SW480 (cell line): ENCODE data around the gene DEFB126.
"Not testable (repeated sequence)": the region's sequence is repeated elsewhere in the genome, so short reads cannot be mapped to it uniquely, and the experiment has no call there.

Source experiments
- DNase-seq: peaks from one replicate; pipeline ENCODE4 v3.0.0-alpha.2; 2016; ENCODE audit warnings: low spot score

The DEFB126 gene, protein sequence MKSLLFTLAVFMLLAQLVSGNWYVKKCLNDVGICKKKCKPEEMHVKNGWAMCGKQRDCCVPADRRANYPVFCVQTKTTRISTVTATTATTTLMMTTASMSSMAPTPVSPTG

DNA sequence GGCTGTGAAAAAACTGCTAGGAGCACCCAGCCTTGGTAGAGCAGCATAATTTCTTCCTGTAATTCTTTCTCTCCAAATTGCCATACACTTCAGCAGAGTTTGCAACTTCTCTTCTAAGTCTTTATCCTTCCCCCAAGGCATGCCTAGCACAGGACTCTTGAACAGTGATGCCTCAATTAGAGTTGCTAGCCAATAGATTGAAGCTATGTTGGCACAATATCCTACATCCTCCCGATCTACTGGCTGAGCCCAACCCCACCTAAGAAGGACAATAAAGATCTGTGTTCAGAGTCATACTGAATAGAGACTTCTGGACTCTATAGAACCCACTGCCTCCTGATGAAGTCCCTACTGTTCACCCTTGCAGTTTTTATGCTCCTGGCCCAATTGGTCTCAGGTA, at the start of gene DEFB126:
Gene DEFB126 (plus strand): TSS at position 301 of the 400 bp plus-strand sequence. CDS start 39 bp downstream, at position 340.
- DNase-seq = no peak

DNA sequence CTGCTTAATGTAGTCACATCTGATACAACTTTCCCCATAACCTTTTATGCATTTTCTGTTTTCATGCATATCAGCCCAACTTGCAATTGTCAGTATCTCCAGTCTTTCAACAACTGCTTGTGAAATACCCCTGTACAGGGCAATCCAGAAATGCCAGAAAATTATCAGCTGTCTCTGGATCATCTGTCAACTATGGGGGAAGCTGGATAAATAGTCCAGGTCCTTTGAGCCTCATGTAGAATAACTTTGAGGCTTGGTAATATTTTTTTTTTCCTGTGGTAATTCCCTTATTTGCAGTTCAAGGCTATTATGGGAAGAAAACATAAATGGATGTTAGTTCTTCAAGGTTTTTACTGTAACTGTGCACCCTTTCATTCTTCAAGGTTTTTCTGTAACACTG, 48.7 kb upstream of the DEFB126 start:
- DNase-seq = no peak

DNA sequence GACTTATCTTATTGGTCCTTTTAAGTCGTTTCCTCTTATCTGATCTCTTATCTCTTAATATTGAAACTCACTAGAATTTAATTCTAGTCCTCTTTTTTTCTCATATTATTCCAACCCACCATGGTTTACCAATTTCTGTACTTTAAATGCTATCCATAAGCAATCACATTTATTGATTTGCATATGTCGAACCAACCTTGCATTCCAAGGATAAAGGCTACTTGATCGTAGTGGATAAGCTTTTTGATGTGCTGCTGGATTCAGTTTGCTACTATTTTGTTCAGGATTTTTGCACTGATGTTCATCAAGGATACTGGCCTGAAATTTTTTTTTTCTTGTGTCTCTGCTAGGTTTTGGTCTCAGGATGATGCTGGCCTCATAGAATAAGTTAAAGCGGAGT, 47.2 kb upstream of the DEFB126 start:
- no peak for DNase-seq

DNA sequence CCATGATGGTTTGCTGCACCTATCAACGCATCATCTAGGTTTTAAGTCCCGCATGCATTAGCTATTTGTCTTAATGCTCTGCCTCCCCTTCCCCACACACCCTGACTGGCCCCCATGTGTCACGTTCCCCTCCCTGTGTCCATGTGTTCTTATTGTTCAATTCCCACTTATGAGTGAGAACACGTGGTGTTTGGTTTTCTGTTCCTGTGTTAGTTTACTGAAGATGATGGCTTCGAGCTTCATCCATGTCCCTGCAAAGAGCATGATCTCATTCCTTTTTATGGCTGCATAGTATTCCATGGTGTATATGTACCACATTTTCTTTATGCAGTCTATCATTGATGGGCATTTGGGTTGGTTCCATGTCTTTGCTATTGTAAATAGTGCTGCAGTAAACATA, 44.7 kb upstream of the DEFB126 start:
- not testable (repeated sequence) for DNase-seq

DNA sequence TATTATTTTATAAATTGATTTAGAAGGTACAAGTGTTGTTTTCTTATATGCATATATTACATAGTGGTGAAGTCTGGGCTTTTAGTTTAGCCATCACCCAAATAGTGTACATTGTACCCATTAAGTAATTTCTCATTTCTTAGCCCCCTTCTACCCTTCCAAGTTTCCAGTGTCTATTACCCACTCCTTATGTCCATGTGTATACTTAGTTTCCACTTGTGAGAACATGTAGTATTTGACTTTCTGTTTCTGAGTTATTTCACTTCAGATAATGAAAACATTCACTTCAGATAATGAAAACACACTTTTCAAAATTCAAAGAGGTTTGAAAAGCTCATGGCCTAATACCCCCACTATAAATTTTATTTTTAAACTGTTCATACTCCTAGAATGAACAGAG, 40.4 kb upstream of the DEFB126 start:
- no peak for DNase-seq

DNA sequence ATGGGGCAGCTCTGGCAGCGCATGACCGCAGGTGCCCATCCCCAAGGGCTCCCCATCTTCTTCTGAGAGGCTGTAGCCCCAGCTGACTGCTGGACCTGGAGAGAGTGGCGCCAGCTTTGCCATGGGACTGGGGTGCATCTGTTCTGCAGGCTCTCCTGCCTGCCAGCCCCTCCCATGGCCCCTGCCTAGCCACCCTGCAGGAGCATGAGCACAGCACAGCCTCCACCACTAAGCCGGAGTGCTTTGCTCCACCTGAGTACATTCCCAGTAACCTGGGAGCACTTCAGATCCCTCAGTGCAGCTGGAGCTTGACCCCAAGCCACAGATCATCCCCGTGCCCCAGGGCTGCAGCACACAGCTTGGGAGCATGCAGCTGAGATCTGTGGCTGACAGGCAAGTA, 38.9 kb upstream of the DEFB126 start:
- DNase-seq = no peak

DNA sequence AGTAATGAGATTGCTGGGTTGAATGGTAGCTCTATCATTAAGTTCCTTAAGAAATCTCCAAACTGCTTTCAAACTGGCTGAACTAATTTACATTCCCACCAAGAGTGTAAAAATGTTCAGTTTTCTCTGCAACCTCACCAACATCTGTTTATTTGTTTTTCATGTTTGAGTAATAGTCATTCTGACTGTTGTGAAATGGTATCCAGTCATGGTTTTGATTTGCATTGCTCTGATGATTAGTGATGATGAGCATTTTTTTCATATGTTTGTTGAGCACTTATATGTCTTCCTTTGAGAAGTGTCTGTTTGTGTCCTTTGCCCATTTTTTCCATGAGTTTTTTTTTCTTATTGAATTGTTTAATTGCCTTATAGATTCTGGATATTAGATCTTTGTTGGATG, 30.0 kb upstream of the DEFB126 start:
- DNase-seq = no peak

DNA sequence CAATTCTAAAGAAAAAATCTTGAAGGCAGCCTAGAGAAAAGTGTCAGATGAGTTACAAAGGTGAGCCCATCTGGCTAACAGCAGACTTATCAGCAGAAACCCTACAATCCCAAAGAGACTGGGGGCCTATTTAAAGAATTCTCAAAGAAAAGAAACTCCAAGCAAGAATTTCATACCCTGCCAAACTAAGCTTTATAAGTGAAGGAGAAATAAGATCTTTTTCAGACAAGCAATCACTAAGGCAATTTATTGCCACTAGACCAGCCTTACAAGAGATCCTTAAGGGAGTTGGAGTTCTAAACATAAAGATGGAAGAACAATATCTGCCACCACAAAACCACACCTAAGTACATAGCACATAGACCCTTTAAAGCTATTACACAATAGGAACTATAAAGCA, 24.9 kb upstream of the DEFB126 start:
- no peak for DNase-seq

DNA sequence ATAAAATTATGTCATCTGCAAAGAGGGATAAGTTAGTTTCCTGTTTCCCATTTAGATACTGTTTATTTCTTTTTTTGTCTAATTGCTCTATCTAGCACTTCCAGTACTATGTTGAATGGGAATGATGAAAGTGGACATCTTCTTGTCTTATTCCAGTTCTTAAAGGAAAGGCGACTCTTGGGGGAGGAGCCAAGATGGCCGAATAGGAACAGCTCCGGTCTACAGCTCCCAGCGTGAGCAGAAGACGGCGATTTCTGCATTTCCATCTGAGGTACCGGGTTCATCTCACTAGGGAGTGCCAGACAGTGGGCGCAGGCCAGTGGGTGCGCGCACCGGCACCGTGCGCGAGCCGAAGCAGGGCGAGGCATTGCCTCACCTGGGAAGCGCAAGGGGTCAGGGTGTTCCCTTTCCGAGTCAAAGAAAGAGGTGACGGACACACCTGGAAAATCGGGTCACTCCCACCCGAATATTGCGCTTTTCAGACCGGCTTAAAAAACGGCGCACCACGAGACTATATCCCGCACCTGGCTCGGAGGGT, 12.5 kb upstream of the DEFB126 start:
- not testable (repeated sequence) for DNase-seq

DNA sequence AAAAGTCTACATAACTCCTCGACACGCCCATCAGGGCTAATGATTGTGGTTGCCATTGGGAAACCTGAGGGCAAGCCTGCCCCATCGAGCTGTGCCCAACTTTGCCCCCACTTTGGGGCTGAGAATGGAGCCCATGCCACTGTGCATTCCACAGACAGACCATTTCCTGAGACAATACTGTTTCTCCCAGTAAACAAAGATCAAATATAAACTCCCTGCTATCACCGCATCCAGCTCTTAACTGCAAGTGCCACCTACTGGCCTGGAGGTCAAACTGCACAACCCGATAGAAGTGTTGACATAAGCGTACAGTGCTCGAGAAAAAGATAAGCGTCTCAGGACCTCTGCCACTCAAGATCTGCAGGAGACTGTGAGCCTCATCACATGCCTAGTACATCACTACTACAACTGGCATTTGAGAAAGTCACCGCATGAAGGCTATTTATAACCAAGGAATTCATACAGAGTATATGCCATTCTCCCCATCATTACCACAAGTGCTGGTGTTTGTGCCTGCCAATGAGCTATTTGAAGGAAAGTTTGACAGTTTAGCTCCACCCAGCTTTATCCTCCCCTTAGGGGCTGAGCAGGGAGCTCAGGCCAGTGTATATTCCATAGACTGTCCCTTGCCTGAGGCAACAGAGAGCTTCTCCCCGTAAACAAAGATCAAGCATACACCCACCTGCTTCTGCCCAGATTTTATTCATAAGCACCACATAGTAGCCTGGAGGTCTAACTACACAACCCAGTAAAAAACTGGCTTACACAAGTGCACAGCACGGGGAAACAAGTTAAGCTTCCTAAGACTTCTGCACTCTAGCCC, 4.5 kb upstream of the DEFB126 start:
- DNase-seq = peak; percentile 63

DNA sequence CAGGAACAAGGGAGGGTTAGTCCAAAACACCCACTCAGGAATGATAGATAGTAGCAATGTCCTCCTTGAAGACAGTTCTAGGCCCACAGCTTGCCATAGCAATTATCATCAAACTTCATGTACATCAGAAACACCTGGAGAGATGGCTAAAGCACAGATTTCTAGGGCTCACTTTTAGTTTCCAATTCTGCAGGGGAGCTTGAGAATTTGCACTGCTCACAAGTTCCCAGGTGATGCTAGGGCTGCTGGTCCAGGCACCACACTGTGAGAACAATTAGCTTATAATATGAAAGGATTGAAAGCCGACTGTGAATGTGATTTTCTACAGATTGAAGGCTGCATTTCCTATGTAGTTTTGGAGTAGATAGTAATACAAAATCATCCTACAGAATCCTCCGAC, 3.5 kb downstream of the DEFB126 start:
- DNase-seq = no peak

DNA sequence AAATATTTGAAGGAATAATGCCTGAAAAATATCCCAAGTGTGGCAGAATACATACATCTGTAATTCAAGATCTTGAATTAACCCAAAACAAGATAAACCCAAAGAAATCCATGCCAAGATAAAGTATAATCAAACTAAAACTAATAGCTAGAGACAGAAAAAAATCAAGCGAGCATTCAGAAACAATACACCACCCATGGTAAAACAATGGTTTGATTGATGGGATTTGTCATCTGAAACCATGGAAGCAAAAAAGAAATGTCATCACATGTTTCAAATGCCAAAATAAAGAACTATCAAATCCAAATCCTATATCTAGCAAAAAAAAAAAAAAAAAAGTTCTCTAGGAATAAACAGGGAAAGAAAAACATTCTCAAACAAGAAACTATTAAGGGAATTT, 9.7 kb downstream of the DEFB126 start:
- no peak for DNase-seq

DNA sequence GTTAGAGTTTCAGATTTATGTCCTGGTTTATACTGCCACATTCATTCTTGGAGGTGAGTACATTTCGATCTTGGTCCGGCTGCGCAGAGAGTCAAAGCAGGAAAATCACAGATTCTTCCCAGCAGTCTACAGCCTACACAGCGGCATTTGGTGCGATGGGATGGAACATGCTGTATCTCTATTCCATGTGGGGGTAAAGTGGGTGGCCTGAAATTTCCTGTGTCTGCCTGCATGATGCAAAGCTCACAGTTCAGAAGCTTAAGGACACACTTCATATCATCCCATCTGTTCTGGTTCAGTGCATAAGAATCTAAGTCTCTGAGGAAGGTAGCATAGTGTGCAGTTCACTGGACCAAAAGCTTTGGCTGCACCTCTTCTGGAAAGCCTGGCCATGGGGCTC, 14.8 kb downstream of the DEFB126 start, which contains the start of gene DEFB127:
Gene DEFB127 (plus strand): TSS at position 301 of the 400 bp plus-strand sequence. CDS start 91 bp downstream, at position 392.
- DNase-seq = no peak

DNA sequence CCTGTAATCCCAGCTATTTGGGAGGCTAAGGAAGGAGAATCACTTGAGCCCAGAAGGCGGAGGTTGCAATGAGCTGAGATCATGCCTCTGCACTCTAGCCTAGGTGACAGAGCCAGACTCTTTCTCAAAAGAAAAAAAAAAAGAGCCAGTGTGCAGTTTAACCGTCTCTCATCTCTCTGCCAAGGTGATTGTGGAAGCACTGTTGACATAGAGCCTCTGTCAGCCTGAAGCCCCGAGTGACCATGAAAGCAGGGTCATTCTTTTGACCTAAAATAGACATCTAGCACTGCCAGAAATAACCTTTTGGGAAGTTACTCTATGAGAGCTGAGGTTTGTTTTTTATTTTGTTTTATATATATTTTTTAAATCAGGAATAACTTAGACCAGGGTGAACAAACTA, 22.2 kb downstream of the DEFB126 start:
- DNase-seq = no peak

DNA sequence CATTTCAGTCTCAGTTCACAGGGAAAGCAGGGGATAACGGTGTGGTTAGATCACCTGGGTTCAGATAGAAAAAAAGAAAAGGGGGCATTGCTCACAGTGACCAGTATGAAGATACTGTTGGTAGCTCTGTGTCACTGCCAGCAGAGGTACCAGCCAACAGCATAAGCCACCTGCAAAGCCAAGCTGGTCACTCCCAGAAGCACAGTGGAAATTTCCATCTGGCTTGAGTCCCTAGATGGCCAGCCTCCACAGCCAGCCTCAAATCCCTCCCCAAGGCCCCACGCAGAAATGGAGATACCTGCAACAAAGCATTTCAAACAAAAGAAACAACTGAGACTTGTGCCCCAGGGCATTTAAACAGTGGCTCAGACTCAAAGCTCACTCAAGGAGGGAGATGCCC, 26.5 kb downstream of the DEFB126 start:
- DNase-seq = peak; percentile 9

DNA sequence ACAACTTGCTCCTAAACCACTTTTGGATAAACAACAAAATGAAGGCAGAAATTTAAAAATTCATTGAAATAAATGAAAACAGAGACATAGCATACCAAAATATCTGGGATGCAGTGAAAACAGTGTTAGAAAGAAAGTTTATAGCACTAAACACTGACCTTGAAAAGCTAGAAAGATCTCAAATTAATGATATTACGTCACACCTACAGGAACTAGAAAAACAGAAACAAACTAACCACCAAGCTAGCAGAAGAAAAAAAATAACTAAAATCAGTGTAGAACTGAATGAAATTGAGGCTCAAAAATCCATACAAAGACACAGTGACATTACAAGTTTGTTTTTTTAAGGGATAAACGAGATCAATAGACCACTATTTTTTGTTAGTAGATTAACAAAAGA, 41.9 kb downstream of the DEFB126 start:
- no peak for DNase-seq

DNA sequence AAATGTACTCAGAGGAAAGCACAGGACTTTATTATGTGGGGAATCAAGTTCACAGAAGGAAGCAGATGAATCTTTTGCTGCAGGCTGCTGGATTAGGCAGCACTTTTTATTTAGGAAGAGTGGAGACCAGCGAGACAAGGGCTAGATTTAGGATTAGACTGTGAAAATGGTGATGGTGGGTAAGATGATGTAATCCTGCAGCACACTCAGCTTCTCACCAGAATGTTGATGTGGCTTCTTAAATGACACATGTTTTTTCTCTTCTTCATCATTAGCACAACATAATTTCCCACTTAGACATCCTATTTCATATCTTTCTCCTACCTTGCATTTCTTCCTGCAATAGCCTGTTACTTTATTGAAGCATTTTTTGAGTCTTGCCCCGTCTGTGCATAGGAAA, 45.3 kb downstream of the DEFB126 start:
- DNase-seq = no peak

DNA sequence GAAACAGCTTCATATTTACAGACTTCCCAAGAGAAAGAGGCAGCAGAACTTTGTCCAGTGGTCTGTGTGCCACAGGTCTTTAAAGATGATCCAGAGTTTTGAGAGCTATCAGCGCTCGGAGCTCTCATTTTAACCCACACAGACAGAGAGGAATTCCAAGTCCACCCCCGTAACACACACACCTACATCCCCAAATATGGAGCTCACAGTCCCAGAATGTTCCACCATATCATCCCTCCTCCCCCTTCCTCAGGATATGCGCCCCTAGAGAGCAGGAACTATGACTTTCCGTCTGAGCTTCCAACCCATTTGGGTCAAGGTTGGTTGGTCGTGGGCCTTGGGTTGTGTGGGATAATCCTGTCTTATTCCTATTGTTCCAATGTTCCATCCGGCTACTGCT, 47.2 kb downstream of the DEFB126 start, which contains the start of gene DEFB128:
Gene DEFB128 (minus strand): TSS at position 101 of the 400 bp plus-strand sequence. CDS start 88 bp downstream, at position 13.
- no peak for DNase-seq
